OCI-LY3 (cell line): Measurements from ENCODE around the gene IL4I1.

Source experiments
- EZH2phosphoT487 ChIP-seq: fragments of 200-600 bp; shearing (Covaris generic); IDR thresholded peaks from 2 replicates; pipeline ENCODE4 v1.6.1; 2018; ENCODE audit warnings: antibody characterized with exemption, mixed run types, low read depth
- TF ChIP-seq, protein P1 (sequence below): fragments of 200-600, 300-600 bp; sonication (generic); IDR thresholded peaks from 2 replicates; pipeline ENCODE4 v1.5.1; 2014; ENCODE audit warnings: antibody characterized with exemption, low read length, low read depth

DNA sequence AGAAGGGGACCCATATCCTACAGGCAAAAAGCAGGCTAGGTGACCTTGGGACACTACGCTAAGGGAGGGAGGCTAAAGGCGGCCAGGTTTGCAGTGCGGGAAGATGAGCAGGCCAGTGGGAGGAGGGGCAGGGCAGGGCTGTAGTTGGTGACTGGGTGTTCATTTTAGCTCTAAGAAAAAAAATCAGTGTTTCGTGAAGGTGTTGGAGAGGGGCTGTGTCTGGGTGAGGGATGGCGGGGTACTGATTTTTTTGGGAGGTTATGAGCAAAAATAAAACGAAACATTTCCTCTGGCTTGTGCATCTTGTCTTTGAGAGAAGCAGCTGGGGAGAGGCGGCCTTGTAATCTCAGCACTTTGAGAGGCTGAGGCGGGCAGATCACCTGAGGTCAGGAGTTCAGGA lies 37.0 kb upstream of the IL4I1 start:
- TF ChIP-seq, protein P1, sequence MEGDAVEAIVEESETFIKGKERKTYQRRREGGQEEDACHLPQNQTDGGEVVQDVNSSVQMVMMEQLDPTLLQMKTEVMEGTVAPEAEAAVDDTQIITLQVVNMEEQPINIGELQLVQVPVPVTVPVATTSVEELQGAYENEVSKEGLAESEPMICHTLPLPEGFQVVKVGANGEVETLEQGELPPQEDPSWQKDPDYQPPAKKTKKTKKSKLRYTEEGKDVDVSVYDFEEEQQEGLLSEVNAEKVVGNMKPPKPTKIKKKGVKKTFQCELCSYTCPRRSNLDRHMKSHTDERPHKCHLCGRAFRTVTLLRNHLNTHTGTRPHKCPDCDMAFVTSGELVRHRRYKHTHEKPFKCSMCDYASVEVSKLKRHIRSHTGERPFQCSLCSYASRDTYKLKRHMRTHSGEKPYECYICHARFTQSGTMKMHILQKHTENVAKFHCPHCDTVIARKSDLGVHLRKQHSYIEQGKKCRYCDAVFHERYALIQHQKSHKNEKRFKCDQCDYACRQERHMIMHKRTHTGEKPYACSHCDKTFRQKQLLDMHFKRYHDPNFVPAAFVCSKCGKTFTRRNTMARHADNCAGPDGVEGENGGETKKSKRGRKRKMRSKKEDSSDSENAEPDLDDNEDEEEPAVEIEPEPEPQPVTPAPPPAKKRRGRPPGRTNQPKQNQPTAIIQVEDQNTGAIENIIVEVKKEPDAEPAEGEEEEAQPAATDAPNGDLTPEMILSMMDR = no peak
- TF ChIP-seq EZH2phosphoT487 = no peak
